Thymus (tissue), 11 donors: Measurements from ENCODE around the gene NKAIN2. TPM values are rescaled to one million over a fixed set of nuclear protein-coding genes. Genes with fewer than 3 reads are reported as not detected.

ENCODE experiments used
- DNase-seq, 9 donors: peaks; one replicate each; pipeline ENCODE4 v3.0.0-alpha.2; 2013; ENCODE audit warnings: low spot score in 9 of 9, low read depth in 6 of 9, missing footprints in 1 of 9
- H3K27ac ChIP-seq, 2 donors: one replicate each; pipeline ENCODE4 v1.5.1; 2013; ENCODE audit warnings: control low read depth in 1 of 2, low read depth in 1 of 2, low read length in 1 of 2, mild to moderate bottlenecking in 1 of 2, moderate library complexity in 1 of 2
- H3K27me3 ChIP-seq, 2 donors: one replicate each; pipeline ENCODE4 v1.5.1; 2013; ENCODE audit warnings: low read length in 1 of 2; ENCODE audit not compliant: control insufficient read depth in 2 of 2, insufficient read depth in 1 of 2
- H3K36me3 ChIP-seq, 2 donors: one replicate each; pipeline ENCODE4 v1.5.1; 2013; ENCODE audit warnings: low read length in 1 of 2, mild to moderate bottlenecking in 1 of 2, moderate library complexity in 1 of 2; ENCODE audit not compliant: control insufficient read depth in 2 of 2, insufficient read depth in 2 of 2
- H3K4me1 ChIP-seq, 2 donors: one replicate each; pipeline ENCODE4 v1.5.1; 2013; ENCODE audit warnings: low read length in 2 of 2; ENCODE audit not compliant: control insufficient read depth in 2 of 2, insufficient read depth in 2 of 2
- H3K4me3 ChIP-seq, 2 donors: one replicate each; pipeline ENCODE4 v1.5.1; 2013; ENCODE audit warnings: low read length in 2 of 2, control low read depth in 1 of 2, mild to moderate bottlenecking in 1 of 2
- H3K9me3 ChIP-seq, 2 donors: one replicate each; pipeline ENCODE4 v1.5.1; 2013; ENCODE audit warnings: low read length in 1 of 2, mild to moderate bottlenecking in 1 of 2; ENCODE audit not compliant: control insufficient read depth in 2 of 2, insufficient read depth in 1 of 2
- WGBS: extraction: QIAGEN DNeasy Blood & Tissue Kit; methylation state at CpG from one replicate; pipeline ENCODE4 v1.1.7; 2013; 5-methylcytosine and 5-hydroxymethylcytosine counted together
- polyA plus RNA-seq: library from polyadenylated mRNA; stranded (reverse); fragments of 200-250 nt; gene quantifications from one replicate; pipeline ENCODE4 v1.2.3, GENCODE V29; 2013
- total RNA-seq: library from RNA; stranded (reverse); fragments of 120-200 nt; gene quantifications from one replicate; pipeline ENCODE4 v1.2.4, GENCODE V29; 2013
- donor health status: healthy.

Gene NKAIN2
- total and polyA plus RNA-seq, 2 donors = 1.2 to 2.4 TPM

DNA sequence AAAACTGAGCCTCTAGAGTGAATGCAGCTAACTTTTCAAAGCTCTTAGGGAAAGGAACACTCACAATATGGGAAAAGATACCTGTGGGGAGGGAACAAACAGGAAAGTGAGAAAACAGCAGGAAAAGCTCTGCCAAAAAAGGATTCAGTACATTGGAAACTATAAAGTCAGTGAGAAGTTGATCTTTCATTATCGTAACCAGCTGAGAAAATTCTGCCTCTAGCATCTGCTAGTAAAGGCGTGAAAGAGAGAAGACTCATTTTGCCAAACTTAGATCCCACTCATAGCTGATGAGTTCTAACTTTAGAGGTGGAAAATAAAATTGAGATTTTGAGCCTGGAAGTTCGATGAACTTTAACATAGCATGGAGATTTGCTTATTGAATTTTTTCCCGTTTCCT is 836.8 kb downstream of the NKAIN2 start:
- H3K4me1 ChIP-seq = no peaks in the 10 kb centered on the region
- H3K4me3 ChIP-seq = no peak overlapping the region
- no peak overlapping the region for H3K27ac ChIP-seq
- H3K9me3 ChIP-seq = no peaks in the 10 kb centered on the region
- WGBS = 95% methylated on average over 4 of the region's 4 CpGs
- no peak for DNase-seq
- H3K36me3 ChIP-seq = no peaks in the 10 kb centered on the region
- H3K27me3 ChIP-seq = no peaks in the 10 kb centered on the region

DNA sequence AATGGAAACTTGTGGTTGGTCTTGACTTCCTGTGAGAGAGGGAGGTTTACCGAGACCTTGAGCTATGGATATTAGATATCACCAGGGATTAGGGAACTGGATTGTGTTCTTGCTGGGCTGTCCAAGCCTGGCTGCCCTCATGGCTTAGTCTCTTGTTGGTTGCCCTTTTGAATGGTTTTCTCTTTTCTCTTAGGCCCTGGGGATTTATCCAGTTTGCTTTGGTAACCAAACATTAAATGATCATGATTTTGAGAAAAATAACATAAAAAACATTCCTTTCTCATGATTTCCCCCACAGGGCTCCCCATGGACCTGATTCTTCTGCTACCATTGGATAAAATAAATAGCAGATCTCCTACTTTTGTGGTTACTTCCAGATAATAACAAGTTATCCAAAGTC is 852.2 kb downstream of the NKAIN2 start:
- Histone ChIP-seq H3K36me3 (no peaks in the 10 kb centered on the region), H3K4me3 (no peak overlapping the region), H3K27ac (no peak overlapping the region), H3K9me3 (peaks cover 0 to 5% of the 10 kb centered on the region in 2 donors), H3K27me3 (no peaks in the 10 kb centered on the region), H3K4me1 (no peaks in the 10 kb centered on the region)
- 84% methylated on average over 1 of the region's 1 CpG for WGBS
- no peak for DNase-seq

DNA sequence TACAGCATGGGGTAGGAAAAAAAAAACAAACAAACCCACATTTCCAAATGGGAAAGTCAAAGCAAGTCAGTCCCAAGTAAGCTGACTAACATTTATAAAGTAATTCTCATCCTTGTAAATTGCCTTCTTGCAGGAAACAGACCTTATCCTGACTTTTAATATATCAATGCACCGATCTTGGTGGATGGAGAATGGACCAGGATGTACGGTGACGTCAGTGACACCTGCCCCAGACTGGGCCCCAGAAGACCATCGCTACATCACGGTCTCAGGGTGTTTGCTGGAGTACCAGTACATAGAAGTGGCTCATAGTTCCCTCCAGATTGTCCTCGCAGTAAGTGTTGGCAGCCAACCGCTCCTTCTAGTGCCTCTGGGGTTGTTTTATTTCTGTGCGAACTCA is 854.4 kb downstream of the NKAIN2 start:
- H3K4me1 ChIP-seq = no peaks in the 10 kb centered on the region
- no peak for DNase-seq
- 95% methylated on average over 8 of the region's 8 CpGs for WGBS
- no peaks in the 10 kb centered on the region for H3K27me3 ChIP-seq
- no peaks in the 10 kb centered on the region for H3K36me3 ChIP-seq
- H3K27ac ChIP-seq = no peak overlapping the region
- H3K9me3 ChIP-seq = no peaks in the 10 kb centered on the region
- H3K4me3 ChIP-seq = no peak overlapping the region

- 98% methylated on average over 1 of the region's 1 CpG for WGBS
Observed at GRCh38 chr6:124659427-124659826, 855.8 kb downstream of the NKAIN2 start.

DNA sequence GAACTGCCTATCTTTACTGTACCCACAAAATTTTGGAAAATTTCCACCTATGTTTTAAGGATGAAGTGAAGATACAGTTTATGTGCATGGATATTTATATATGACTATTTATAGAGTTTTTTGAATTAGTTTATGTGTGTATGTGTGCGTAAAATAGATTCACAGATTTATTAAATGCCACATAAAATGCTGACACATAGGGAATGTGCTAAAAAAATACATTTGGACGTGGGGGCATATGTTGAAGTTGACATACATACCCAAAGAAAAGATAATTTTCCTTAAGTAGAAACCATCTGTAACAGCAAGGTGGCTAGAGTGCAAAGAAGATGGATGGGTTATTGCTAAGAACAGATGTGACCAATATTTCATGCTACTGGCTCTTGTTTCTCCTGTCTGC is 856.5 kb downstream of the NKAIN2 start:
- H3K36me3 ChIP-seq = no peaks in the 10 kb centered on the region
- H3K4me1 ChIP-seq = no peaks in the 10 kb centered on the region
- no peaks in the 10 kb centered on the region for H3K27me3 ChIP-seq
- WGBS = 64% methylated on average over 2 of the region's 2 CpGs
- H3K4me3 ChIP-seq = no peak overlapping the region
- no peak overlapping the region for H3K27ac ChIP-seq
- no peaks in the 10 kb centered on the region for H3K9me3 ChIP-seq
- DNase-seq = no peak

More at GRCh38 chr6:124659427-124659826, 855.8 kb downstream of the NKAIN2 start:
- no peaks in the 10 kb centered on the region for H3K27me3 ChIP-seq
- no peaks in the 10 kb centered on the region for H3K4me1 ChIP-seq
- no peak for DNase-seq
- H3K27ac ChIP-seq = no peak overlapping the region
- no peak overlapping the region for H3K4me3 ChIP-seq
- no peaks in the 10 kb centered on the region for H3K9me3 ChIP-seq
- H3K36me3 ChIP-seq = no peaks in the 10 kb centered on the region

DNA sequence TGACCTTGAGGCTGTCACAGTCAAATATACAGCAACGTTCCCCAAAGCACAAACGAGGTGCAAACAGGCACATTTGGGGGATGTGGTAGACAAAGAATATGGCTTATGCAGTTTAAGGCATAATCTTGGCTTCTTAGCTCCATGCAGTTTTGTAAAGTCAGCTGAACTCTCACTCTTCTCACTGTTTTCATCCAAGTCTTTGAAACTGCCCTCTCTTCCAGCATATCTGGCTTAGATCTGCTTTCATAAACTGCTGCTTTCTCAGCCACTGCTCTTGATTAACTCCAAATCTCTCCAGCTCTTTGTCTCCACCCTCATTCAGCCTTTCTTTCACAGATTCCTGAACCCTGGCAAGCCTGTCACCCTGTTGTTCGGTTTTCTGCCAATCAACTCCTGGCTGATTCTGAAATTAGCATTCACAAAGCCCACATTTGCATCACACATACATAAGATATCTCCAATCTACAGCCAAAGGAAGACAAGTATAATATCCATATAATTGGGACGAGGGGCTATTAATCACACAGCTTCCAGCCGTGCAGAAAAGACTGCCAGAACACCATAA is 857.5 kb downstream of the NKAIN2 start:
- DNase-seq = no peak
- H3K36me3 ChIP-seq = no peaks in the 10 kb centered on the region
- no peak overlapping the region for H3K4me3 ChIP-seq
- no peaks in the 10 kb centered on the region for H3K9me3 ChIP-seq
- H3K27me3 ChIP-seq = no peaks in the 10 kb centered on the region
- no peak overlapping the region for H3K27ac ChIP-seq
- no peaks in the 10 kb centered on the region for H3K4me1 ChIP-seq
- 87% methylated on average over 5 of the region's 5 CpGs for WGBS

GRCh38 chr6:124668028-124668427 is 864.4 kb downstream of the NKAIN2 start:
- no peak overlapping the region for H3K27ac ChIP-seq
- no peaks in the 10 kb centered on the region for H3K4me1 ChIP-seq
- WGBS = 91% methylated on average over 5 of the region's 5 CpGs
- no peak for DNase-seq
- H3K27me3 ChIP-seq = no peaks in the 10 kb centered on the region
- no peak overlapping the region for H3K4me3 ChIP-seq
- H3K36me3 ChIP-seq = no peaks in the 10 kb centered on the region
- H3K9me3 ChIP-seq = no peaks in the 10 kb centered on the region

DNA sequence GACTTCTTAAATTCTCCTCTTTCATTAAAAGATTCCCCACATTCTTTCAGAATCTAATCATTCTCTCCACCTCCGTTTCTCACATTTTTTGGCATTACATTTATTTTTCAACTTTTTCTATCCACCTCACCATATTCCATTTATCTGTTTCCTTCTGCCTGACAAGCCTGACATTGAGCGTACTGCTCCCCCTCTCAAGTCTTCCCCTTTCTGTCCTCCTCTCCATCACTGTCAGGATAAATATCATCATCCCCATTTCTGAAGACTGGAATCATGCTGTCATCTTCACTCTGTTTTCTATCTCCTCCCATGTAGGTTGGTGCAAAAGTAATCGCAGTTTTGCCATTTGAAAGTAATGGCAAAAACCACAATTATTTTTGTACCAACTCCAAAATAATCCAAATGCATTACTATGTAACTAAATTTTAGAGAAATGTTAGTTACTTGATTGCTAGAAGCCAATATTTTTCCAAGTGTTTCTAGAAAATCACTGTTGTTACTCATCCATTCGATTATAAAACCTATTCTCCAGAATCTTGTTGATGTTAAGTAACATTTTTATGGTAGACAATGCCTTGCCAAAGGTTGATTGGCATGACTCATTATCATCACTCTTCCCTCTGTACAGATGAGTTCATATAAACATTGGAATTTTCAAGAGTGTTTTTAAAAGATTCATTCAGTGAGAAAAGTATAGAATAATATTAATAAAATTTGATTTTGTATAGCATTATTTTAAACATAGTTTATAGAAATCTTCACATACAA is 866.2 kb downstream of the NKAIN2 start:
- no peaks in the 10 kb centered on the region for H3K27me3 ChIP-seq
- no peak for DNase-seq
- no peak overlapping the region for H3K4me3 ChIP-seq
- no peaks in the 10 kb centered on the region for H3K4me1 ChIP-seq
- no peaks in the 10 kb centered on the region for H3K9me3 ChIP-seq
- no peak overlapping the region for H3K27ac ChIP-seq
- WGBS = 89% methylated on average over 4 of the region's 4 CpGs
- no peaks in the 10 kb centered on the region for H3K36me3 ChIP-seq

DNA sequence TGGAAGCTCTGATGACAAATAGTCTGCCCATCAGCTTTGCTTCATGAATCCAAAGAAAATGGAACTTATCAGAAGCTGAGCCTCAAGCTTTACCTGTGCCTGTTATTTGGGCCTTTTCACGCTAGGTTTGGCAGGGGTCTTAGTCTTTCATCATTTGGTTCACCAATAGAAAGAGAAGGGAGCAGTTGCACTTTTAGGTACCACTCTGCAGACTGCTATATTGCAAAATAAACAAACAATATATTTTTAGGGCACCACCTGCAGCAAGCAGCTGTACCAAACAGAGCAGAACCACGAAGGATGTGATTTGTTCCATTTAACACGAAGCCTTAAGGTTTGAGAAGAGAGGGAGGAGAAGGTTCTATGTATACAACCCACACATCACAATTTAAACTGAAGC is 867.1 kb downstream of the NKAIN2 start:
- DNase-seq = no peak
- Histone ChIP-seq H3K27ac (no peak overlapping the region), H3K27me3 (no peaks in the 10 kb centered on the region), H3K4me1 (no peaks in the 10 kb centered on the region), H3K4me3 (no peak overlapping the region), H3K36me3 (no peaks in the 10 kb centered on the region), H3K9me3 (no peaks in the 10 kb centered on the region)
- 71% methylated on average over 3 of the region's 3 CpGs for WGBS
